ENCODE results near the gene PRKCZ.

Gene PRKCZ

GRCh38 chr1:2229037-2229864, 179.0 kb downstream of the PRKCZ start:
- DNase-seq (ENCODE audit: low read depth in 2 of 2), result no peak

- DNase-seq (ENCODE audit: low read depth in 2 of 2), result no peak
Measured at GRCh38 chr1:2229911-2230731, 179.9 kb downstream of the PRKCZ start.

GRCh38 chr1:2230781-2231531, 180.7 kb downstream of the PRKCZ start:
- no peak for DNase-seq (ENCODE audit: low read depth in 2 of 2)

- DNase-seq (ENCODE audit: low read depth in 2 of 2), result no peak
Measured at GRCh38 chr1:2231532-2232254, 181.5 kb downstream of the PRKCZ start.

- DNase-seq (ENCODE audit: low read depth in 2 of 2), result no peak
Measured at GRCh38 chr1:2232255-2232915, 182.2 kb downstream of the PRKCZ start.

GRCh38 chr1:2232916-2233438, 182.8 kb downstream of the PRKCZ start:
- no peak for DNase-seq (ENCODE audit: low read depth in 2 of 2)

- no peak for DNase-seq (ENCODE audit: low read depth in 2 of 2)
Measured at GRCh38 chr1:2233468-2233867, 183.3 kb downstream of the PRKCZ start.

GRCh38 chr1:2233997-2234761, 184.0 kb downstream of the PRKCZ start:
- peak in 1 of 2 donors; percentile 47 for DNase-seq (ENCODE audit: low read depth in 2 of 2)

- no peak for DNase-seq (ENCODE audit: low read depth in 2 of 2)
Measured at GRCh38 chr1:2234762-2235113, 184.5 kb downstream of the PRKCZ start.

All from activated CD8-positive, alpha-beta memory T cell treated with anti-CD3 and anti-CD28 coated beads for 4 hours (primary cell).